DOHH2 (cell line): ENCODE measurements around the gene TRAM1L1.

Source experiments
- EZH2phosphoT487 ChIP-seq: fragments of 200-600 bp; sonication (generic); IDR thresholded peaks from 2 replicates; pipeline ENCODE4 v1.6.1; 2017; ENCODE audit warnings: borderline replicate concordance, mild to moderate bottlenecking, antibody characterized with exemption, low read length, moderate library complexity, mixed read lengths
- TF ChIP-seq, protein P1 (sequence below): fragments of 200-600 bp; sonication (generic); IDR thresholded peaks from one replicate; pipeline ENCODE4 v1.5.1; 2014; ENCODE audit warnings: antibody characterized with exemption, mild to moderate bottlenecking, low read depth, low read length; ENCODE audit not compliant: poor library complexity, severe bottlenecking

DNA sequence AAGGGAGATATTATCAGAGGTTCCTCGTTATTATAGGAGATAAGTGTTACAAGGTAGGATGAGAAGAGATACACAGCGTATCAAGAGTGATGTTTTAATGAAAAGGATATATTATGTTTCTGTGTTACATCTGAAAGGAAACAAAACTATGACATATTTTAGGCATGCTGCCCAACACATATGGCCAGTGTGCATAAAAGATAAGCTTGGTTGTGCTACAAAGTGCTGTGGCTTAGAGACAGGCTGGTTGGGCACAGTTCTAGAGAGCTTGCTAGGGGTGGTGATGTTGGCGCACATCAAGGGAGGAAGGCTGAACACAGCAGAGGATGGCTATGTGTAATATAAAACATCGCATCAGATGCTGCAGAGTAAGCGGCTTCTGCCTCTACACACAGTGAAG, 42.4 kb downstream of the TRAM1L1 start:
- no peak for TF ChIP-seq EZH2phosphoT487
- TF ChIP-seq, protein P1, sequence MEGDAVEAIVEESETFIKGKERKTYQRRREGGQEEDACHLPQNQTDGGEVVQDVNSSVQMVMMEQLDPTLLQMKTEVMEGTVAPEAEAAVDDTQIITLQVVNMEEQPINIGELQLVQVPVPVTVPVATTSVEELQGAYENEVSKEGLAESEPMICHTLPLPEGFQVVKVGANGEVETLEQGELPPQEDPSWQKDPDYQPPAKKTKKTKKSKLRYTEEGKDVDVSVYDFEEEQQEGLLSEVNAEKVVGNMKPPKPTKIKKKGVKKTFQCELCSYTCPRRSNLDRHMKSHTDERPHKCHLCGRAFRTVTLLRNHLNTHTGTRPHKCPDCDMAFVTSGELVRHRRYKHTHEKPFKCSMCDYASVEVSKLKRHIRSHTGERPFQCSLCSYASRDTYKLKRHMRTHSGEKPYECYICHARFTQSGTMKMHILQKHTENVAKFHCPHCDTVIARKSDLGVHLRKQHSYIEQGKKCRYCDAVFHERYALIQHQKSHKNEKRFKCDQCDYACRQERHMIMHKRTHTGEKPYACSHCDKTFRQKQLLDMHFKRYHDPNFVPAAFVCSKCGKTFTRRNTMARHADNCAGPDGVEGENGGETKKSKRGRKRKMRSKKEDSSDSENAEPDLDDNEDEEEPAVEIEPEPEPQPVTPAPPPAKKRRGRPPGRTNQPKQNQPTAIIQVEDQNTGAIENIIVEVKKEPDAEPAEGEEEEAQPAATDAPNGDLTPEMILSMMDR, result no peak
